ENCODE results near the gene GOLGA8B.

DNA sequence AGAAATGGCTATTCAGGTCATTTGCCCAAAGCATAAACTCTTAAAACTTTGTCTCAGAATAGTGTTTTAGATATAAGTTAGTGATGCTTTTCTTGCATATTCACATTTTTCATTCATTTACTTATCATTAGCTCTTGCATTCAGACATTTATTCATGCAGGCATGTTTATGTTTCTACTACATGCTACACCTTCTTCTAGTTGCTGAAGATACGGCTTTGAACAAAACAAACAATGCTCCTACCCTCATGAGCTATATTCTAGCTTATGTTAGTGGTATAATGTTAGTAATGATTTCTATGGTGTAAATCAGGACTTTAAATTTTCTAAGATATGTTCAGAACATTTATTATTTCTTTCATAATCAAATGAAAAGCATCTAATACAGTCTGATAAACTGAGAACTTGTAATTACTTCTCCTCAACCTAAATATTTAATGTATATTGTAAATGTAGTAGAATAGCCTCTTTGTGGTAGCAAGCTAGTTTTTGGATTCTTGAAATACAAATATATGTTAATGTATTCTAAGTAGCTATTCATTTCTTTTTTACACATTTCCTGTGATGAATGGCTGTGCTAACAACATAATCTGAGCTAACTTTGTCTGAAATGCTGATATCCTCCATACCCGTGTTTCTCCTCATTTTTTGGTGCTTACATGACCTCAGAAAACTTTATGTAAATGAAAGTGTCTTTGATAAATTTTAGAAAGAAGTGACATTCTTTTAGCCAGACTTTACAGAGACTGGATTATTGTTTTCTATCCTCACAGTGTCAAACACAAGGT, 15.5 kb upstream of the GOLGA8B start:
- no peak for TF ChIP-seq POLR2A (IDR thresholded peaks at IDR 0.05)
- TF ChIP-seq, protein P1, sequence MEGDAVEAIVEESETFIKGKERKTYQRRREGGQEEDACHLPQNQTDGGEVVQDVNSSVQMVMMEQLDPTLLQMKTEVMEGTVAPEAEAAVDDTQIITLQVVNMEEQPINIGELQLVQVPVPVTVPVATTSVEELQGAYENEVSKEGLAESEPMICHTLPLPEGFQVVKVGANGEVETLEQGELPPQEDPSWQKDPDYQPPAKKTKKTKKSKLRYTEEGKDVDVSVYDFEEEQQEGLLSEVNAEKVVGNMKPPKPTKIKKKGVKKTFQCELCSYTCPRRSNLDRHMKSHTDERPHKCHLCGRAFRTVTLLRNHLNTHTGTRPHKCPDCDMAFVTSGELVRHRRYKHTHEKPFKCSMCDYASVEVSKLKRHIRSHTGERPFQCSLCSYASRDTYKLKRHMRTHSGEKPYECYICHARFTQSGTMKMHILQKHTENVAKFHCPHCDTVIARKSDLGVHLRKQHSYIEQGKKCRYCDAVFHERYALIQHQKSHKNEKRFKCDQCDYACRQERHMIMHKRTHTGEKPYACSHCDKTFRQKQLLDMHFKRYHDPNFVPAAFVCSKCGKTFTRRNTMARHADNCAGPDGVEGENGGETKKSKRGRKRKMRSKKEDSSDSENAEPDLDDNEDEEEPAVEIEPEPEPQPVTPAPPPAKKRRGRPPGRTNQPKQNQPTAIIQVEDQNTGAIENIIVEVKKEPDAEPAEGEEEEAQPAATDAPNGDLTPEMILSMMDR (IDR thresholded peaks at IDR 0.05) = no peak

Measured in ovary (tissue), 3 donors.